HuH-7.5 (cell line): ENCODE results near the gene ACOT9.
A peak's percentile ranks its signal among the peaks of the same experiment; 100 is the strongest.
"Not testable (repeated sequence)": the region's sequence is repeated elsewhere in the genome, so short reads cannot be mapped to it uniquely, and the experiment has no call there.

ENCODE experiments used
- DNase-seq: peaks from one replicate; pipeline ENCODE4 v3.0.0; 2011; ENCODE audit warnings: low spot score

Gene ACOT9

GRCh38 chrX:23694606-23695005 lies 48.5 kb downstream of the ACOT9 start:
- DNase-seq, result peak; percentile 22

DNA sequence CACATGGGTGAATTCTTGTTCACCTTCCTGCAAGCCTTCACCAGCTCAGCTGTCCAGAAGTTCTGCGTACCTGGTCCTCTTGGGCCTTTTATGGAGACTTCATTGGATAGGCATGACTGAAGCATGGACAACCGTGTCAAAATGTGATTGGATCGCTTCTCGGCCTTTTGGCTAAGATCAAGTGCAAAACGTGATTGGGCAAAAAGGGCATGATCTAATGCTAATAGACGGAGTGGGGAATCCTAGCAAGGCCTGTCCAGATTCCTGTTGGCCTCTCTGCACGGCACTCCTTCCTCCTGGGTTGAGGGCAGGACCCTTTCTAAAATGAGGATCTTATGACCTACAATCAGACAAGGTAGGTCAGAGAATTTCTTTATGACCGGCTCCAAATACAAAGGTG lies 50.9 kb downstream of the ACOT9 start:
- no peak for DNase-seq

DNA sequence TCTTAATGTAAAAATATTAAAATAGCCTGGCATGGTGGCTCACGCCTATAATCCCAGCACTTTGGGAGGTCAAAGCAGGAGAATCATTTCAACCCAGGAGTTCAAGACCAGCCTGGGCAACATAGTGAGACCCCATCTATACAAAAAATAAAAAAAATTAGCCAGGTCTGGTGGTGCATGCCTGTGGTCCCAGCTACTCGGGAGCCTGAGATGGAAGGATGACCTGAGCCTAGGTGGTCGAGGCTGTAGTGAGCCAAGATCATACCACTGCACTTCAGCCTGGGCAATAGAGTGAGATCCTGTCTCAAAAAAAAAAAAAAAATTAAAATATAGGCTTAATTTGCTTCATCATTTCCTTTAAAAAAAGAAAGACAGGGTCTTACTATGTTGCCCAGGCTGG lies 66.6 kb downstream of the ACOT9 start:
- DNase-seq, result not testable (repeated sequence)

DNA sequence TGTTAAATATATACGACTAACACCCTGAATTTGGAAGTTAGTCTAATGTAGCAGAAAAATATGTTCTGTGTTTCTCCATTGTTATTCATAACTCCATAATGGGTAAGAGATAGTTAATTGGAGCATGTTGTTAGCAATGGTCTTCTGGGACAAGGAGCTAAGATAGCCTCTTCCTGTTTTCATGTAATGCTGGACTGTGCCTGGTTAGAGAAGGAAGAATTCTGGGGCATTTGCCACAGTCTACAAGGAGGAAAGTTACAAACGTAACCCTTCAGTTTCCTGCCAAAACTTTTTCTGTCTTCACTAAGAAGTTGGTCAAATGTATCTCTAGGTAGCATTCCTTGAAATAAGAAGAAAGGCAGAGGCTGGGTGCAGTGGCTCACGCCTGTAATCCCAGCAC lies 70.0 kb downstream of the ACOT9 start:
- no peak for DNase-seq

DNA sequence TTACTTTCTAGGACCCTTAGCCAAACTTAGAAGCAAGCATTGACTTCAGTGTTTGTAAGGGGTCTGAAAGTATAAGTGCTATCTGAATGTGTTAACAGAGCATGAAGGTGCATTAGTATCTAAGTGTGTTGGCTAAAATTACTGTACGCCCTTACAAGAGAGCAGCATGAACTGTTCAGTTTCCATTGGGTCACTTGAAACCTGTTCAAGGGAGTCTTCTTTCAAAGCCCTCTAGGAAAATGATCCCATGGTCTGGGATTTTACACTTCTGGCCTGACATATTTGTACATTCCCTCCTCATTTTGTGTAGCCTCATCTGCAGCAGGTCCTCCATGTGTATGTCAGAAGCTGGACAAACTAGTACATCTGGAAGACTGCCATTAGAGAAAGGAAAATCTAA lies 72.5 kb downstream of the ACOT9 start:
- DNase-seq, result no peak

DNA sequence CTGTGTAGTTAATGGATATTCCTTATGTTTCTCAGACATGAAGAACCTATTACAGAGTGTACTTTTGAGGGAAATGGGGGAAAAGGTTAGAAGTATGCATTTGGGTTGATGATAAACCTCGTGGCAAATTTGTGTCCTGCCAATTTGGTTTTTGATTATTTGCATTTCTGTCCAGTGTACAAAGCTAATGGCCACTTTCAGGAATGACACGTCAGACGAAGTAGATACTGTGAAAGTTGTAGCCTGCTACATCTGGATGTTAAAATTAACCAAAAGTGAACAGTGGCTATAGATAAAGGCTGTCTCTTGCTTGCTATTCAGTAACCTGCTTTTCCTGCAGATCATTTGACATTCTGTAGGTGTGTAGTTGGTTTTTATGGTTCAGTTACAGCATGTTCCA lies 74.7 kb downstream of the ACOT9 start:
- DNase-seq, result no peak

DNA sequence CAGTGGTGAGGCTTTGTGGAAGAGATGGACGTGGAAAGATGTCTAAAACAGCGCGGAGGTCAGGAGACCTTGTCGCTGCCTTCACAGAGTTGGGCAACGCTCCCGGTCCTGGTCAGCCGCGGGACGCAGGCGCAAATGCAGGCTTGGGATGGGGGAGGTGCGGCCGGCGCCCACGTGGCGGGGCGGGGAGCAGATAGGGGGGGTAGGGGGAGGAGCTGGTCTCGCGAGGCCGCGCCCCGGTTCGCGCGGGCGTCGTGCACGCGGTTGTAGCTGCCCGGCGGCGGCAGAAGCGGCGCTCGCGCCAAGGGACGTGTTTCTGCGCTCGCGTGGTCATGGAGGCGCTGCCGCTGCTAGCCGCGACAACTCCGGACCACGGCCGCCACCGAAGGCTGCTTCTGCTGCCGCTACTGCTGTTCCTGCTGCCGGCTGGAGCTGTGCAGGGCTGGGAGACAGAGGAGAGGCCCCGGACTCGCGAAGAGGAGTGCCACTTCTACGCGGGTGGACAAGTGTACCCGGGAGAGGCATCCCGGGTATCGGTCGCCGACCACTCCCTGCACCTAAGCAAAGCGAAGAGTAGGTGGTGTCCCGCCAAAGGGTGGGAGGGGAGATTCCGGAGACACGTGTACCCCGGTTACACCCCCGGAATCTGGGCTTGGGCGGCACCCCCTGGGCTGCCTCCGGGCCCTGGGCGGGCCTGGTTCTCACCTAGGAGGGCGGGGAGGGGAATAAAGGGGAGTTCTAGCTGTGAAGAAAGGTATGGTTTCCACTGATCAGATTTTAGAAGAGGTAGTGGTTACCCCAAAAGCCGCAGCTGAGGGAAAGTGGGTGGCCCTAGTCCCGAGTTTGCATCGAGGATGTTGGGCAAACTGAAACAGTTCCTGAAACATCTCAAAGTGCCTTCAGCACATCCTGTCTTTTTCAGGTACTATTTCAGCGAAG lies 75.6 kb downstream of the ACOT9 start, which contains the start of gene PRDX4:
Gene PRDX4 (plus strand): TSS at position 255 of the 939 bp plus-strand sequence. CDS start 78 bp downstream, at position 333.
- peak; percentile 75 for DNase-seq

DNA sequence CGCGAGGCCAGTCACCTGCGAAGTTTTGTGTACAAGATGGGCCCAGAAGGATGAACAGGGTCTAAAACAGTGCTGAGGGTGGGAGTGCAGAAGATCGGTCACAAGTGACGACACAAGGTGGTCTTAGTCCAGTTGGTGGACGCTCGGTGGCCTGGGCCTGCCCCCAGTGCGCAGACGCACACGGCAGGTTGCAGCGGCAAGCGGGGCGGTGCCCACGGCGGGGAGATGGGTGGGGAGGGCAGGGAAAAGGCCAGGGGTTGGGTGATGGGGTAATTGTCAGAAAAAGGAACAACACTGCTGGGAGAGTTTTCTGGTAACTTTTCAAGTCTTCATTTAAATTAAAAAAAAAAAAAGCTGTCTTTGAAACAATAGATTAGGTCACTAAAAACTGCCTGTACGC lies 76.8 kb downstream of the ACOT9 start:
- no peak for DNase-seq

- DNase-seq, result no peak
Observed at GRCh38 chrX:23664496-23664895, 78.6 kb downstream of the ACOT9 start.

DNA sequence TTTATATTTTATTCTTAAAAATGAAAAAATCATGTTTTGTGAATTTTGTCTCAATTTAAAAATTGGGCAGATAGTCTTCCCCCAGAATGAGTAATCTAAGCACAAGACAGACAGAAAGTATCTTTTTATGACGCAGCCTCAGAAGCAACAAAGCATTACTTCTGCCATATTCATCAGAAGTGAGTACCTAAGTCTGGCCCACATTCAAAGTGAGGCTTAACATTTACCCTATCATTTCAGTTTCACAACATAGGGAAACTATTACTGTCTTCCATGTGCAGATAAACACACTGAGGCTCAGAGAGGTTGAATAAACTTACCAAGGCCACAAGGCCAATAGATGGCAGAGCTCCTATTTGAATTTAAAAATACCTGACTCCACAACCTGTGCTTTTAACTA lies 80.2 kb downstream of the ACOT9 start:
- no peak for DNase-seq

- DNase-seq, result no peak
Observed at GRCh38 chrX:23662187-23662586, 80.9 kb downstream of the ACOT9 start.

DNA sequence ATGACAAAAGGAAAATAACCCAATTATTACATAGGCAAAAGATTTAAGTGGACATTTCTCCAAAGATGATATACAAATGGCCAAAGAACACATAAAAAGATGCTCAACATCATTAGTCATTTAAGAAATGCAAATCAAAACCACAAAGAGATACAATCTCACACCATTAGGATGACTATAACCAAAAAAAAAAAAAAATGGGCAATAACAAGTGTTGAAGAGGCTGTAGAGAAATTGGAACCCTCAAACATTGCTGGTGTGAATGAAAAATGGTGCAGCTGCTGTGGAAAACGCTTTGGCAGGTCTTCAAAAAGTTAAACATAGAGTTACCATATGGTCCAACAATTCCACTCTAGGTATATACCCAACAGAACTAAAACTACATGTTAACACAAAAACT lies 81.4 kb downstream of the ACOT9 start:
- DNase-seq, result no peak

DNA sequence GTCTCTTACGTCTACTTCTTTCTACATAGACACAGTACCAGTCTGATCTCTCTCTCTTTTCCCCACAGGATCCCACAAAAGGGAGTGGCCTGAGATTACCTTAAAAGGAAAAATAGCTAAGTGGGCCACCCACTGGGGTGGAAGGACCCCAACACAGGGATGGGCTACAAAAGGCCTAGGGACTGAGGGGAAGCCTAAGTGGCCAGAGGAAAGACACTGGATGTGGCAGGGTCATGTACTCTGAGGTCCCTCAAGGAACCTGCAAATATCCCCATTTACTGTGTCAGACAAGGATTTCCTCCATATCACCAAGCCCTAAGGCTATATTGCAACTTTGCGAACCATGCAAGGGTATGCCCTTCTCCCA lies 82.3 kb downstream of the ACOT9 start:
- DNase-seq, result no peak

DNA sequence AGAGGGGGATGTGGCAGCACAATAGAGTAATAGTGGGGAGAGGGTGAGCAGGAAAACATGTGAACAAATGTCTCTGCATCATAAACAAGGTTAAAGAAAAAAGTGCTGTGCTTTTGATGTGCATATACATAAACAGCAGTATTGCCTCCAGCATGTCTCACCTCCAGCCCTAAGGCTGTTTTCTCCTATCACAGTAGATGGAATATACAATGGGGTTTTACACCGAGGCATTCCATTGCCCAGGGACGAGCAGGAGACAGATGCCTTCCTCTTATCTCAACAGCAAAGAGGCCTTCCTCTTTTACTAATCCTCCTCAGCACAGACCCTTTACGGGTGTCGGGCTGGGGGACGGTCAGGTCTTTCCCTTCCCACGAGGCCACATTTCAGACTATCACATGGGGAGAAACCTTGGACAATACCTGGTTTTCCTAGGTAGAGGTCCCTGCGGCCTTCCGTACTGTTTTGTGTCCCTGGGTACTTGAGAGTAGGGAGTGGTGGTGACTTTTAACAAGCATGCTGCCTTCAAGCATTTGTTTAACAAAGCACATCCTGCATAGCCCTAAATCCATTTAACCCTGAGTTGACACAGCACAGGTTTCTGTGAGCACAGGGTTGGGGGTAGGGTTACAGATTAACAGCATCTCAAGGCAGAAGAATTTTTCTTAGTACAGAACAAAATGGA lies 82.9 kb downstream of the ACOT9 start:
- DNase-seq, result not testable (repeated sequence)

- DNase-seq, result no peak
Observed at GRCh38 chrX:23659339-23659738, 83.7 kb downstream of the ACOT9 start.

DNA sequence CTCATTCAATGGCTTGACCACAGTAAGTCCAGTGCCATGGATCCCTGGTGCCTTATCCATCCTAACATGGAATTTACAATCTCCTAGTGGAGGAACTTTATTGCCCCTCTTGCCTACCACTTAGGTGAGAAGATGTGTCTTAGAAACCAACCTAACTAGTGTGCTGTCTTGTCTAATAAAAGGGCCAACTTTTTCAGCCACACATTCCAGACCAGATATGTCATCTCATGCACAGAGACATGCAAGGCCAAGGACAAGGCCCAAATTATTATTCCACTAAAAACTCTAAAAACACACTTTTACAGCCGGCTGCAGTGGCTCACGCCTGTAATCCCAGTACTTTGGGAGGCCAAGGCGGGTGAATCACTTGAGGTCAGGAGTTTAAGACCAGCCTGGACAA lies 86.4 kb downstream of the ACOT9 start:
- DNase-seq, result no peak

GRCh38 chrX:23656091-23656490 lies 87.0 kb downstream of the ACOT9 start:
- no peak for DNase-seq
